ENCODE results near the gene SPACDR.

The SPACDR gene

GRCh38 chr7:100433592-100434296 is 30.3 kb downstream of the SPACDR start:
- no peak for FAIRE-seq

GRCh38 chr7:100433276-100433591 is 30.8 kb downstream of the SPACDR start:
- no peak for FAIRE-seq

- FAIRE-seq, result no peak
These were observed 31.3 kb downstream of the SPACDR start for GRCh38 chr7:100432621-100433275.

GRCh38 chr7:100432053-100432452 is 32.0 kb downstream of the SPACDR start:
- no peak for FAIRE-seq

GRCh38 chr7:100431286-100431735 is 32.7 kb downstream of the SPACDR start:
- no peak for FAIRE-seq

GRCh38 chr7:100430493-100431285 is 33.4 kb downstream of the SPACDR start:
- no peak for FAIRE-seq

GRCh38 chr7:100429637-100430492 is 34.2 kb downstream of the SPACDR start, which contains the start of gene MEPCE:
MEPCE (plus strand) TSS chr7:100429831; CDS start chr7:100430019, 188 bp downstream.
- FAIRE-seq, result no peak

- FAIRE-seq, result peak; percentile 60
These were observed 35.0 kb downstream of the SPACDR start for GRCh38 chr7:100428967-100429636.

GRCh38 chr7:100428199-100428966 is 35.7 kb downstream of the SPACDR start, which contains the start of gene ZCWPW1:
ZCWPW1 (minus strand) TSS chr7:100428703; CDS start chr7:100420649, 8,054 bp downstream.
- no peak for FAIRE-seq

- no peak for FAIRE-seq
These were observed 36.3 kb downstream of the SPACDR start for GRCh38 chr7:100427762-100428198.

GRCh38 chr7:100426516-100426915 is 37.5 kb downstream of the SPACDR start:
- FAIRE-seq, result no peak

- FAIRE-seq, result no peak
These were observed 38.7 kb downstream of the SPACDR start for GRCh38 chr7:100425347-100425746.

- no peak for FAIRE-seq
These were observed 40.7 kb downstream of the SPACDR start for GRCh38 chr7:100423315-100423714.

GRCh38 chr7:100419660-100420226 is 44.3 kb downstream of the SPACDR start:
- no peak for FAIRE-seq

GRCh38 chr7:100418930-100419659 is 45.0 kb downstream of the SPACDR start:
- no peak for FAIRE-seq

GRCh38 chr7:100415448-100415847 is 48.6 kb downstream of the SPACDR start:
- FAIRE-seq, result no peak

GRCh38 chr7:100413889-100414288 is 50.2 kb downstream of the SPACDR start:
- FAIRE-seq, result no peak

GRCh38 chr7:100413346-100413745 is 50.7 kb downstream of the SPACDR start:
- FAIRE-seq, result no peak

GRCh38 chr7:100411101-100411500 is 53.0 kb downstream of the SPACDR start:
- FAIRE-seq, result no peak

Measured in colon (tissue), 2 donors.